GM13977 (cell line): Measurements from ENCODE around the gene NCK1.

Experiments used
- DNase-seq: peaks from one replicate; pipeline ENCODE4 v3.0.0; 2012; ENCODE audit warnings: low spot score
- CTCF ChIP-seq: IDR thresholded peaks from 2 replicates; pipeline ENCODE4 v1.5.1; 2012; ENCODE audit warnings: mild to moderate bottlenecking, control low read depth; ENCODE audit not compliant: insufficient read depth; ENCODE audit errors: extremely low read depth, missing control alignments
- in situ Hi-C: fragments of 300-500 bp; cut with MboI; formaldehyde crosslinking; loops from one replicate; pipeline ENCODE4 v1.12.0; 2022; ENCODE audit warnings: low sequenced_read_pairs, low pct_unique_long_range_greater_than_20kb, mixed read lengths, inconsistent platforms; ENCODE audit not compliant: unreplicated experiment

Gene NCK1

GRCh38 chr3:136946978-136947377 lies 85.0 kb downstream of the NCK1 start:
- in situ Hi-C loops, result no loop called here
- TF ChIP-seq CTCF, result no peak

GRCh38 chr3:136947477-136947876 lies 85.5 kb downstream of the NCK1 start:
- TF ChIP-seq CTCF, result no peak
- in situ Hi-C loops, result no loop called here
- DNase-seq, result no peak

More at GRCh38 chr3:136946978-136947377, 85.0 kb downstream of the NCK1 start:
- no peak for DNase-seq

- no peak for TF ChIP-seq CTCF
- in situ Hi-C loops, result no loop called here
- no peak for DNase-seq
Observed at GRCh38 chr3:136949146-136949545, 87.1 kb downstream of the NCK1 start.

GRCh38 chr3:136949708-136950107 lies 87.7 kb downstream of the NCK1 start:
- in situ Hi-C loops, result no loop called here

GRCh38 chr3:136950623-136951022 lies 88.6 kb downstream of the NCK1 start:
- DNase-seq, result no peak
- in situ Hi-C loops, result no loop called here

More at GRCh38 chr3:136949708-136950107, 87.7 kb downstream of the NCK1 start:
- no peak for DNase-seq
- TF ChIP-seq CTCF, result no peak

GRCh38 chr3:136952292-136952691 lies 90.3 kb downstream of the NCK1 start:
- no peak for DNase-seq
- in situ Hi-C loops, result no loop called here

More at GRCh38 chr3:136950623-136951022, 88.6 kb downstream of the NCK1 start:
- TF ChIP-seq CTCF, result no peak

More at GRCh38 chr3:136952292-136952691, 90.3 kb downstream of the NCK1 start:
- no peak for TF ChIP-seq CTCF
